GM23338 (cell line): ENCODE measurements around the gene GUCA1A.

Experiments
- CREB1 ChIP-seq: fragments of 250-450 bp; sonication (Bioruptor Pico); IDR thresholded peaks from 2 replicates; pipeline ENCODE4 v1.5.0; 2020; ENCODE audit warnings: low read depth, mild to moderate bottlenecking, moderate library complexity
- CTCF ChIP-seq, 2 experiments: fragments of 200-600 bp in 1 of 2; sonication (generic) in 1 of 2; conservative IDR thresholded peaks; 2 replicates each; pipeline versions ENCODE4 v1.5.1 to v1.6.1; 2016 to 2017; ENCODE audit warnings: antibody characterized with exemption in 2 of 2, low read depth in 2 of 2, mild to moderate bottlenecking in 2 of 2, moderate library complexity in 1 of 2
- ETS1 ChIP-seq: IDR thresholded peaks from 2 replicates; pipeline ENCODE4 v1.6.1; 2016; ENCODE audit warnings: antibody characterized with exemption
- EZH2 ChIP-seq: fragments of 200-600 bp; sonication (generic); IDR thresholded peaks from one replicate; pipeline ENCODE4 v1.8.0; 2017; ENCODE audit warnings: antibody characterized with exemption, mild to moderate bottlenecking, low read depth; ENCODE audit not compliant: unreplicated experiment
- EZH2phosphoT487 ChIP-seq: fragments of 200-600 bp; sonication (generic); IDR thresholded peaks from one replicate; pipeline ENCODE4 v1.8.1; 2018; ENCODE audit warnings: antibody characterized with exemption; ENCODE audit not compliant: unreplicated experiment
- JUNB ChIP-seq: IDR thresholded peaks from one replicate; pipeline ENCODE4 v1.6.1; 2016; ENCODE audit warnings: antibody characterized with exemption; ENCODE audit not compliant: unreplicated experiment
- POLR2AphosphoS5 ChIP-seq: IDR thresholded peaks from 2 replicates; pipeline ENCODE4 v1.6.1; 2016; ENCODE audit warnings: antibody characterized with exemption, low read depth
- REST ChIP-seq: IDR thresholded peaks from one replicate; pipeline ENCODE4 v1.6.1; 2018; ENCODE audit warnings: antibody characterized with exemption; ENCODE audit not compliant: unreplicated experiment
- ZNF114 ChIP-seq: fragments of 250-450 bp; sonication (Bioruptor Pico); IDR thresholded peaks from 2 replicates; pipeline ENCODE4 v1.5.0; 2020; ENCODE audit warnings: mild to moderate bottlenecking, moderate library complexity
- ZNF331 ChIP-seq: fragments of 250-450 bp; sonication (Bioruptor Pico); IDR thresholded peaks from 2 replicates; pipeline ENCODE4 v1.5.0; 2020; ENCODE audit warnings: low read depth, mild to moderate bottlenecking, moderate library complexity

- no peak for TF ChIP-seq POLR2AphosphoS5
- no peak for TF ChIP-seq CTCF (conservative IDR thresholded peaks at IDR 0.05; ENCODE audit: low read depth in 2 of 2)
- no peak for TF ChIP-seq EZH2
- no peak for TF ChIP-seq ZNF114 (CRISPR knock-in tag)
- no peak for TF ChIP-seq REST
- TF ChIP-seq ZNF331 (CRISPR knock-in tag), result no peak
- TF ChIP-seq ETS1, result no peak
- TF ChIP-seq EZH2phosphoT487, result no peak
- no peak for TF ChIP-seq CREB1
- TF ChIP-seq JUNB, result no peak
These were observed 55.1 kb downstream of the GUCA1A start for GRCh38 chr6:42228305-42228704.
